Heart left ventricle (tissue), 16 donors: ENCODE data around the gene IGLL1. TPM values are rescaled to one million over a fixed set of nuclear protein-coding genes. Genes with fewer than 3 reads are reported as not detected.
A peak's percentile ranks its signal among the peaks of the same experiment; 100 is the strongest.

ENCODE experiments used
- ATAC-seq, 4 donors: fragments of 200-7000 bp; cut with Tn5 transposase; one replicate each; pipeline ENCODE4 v1.9.1; 2020 to 2022; ENCODE audit warnings: moderate library complexity in 4 of 4, mild to moderate bottlenecking in 3 of 4, moderate number of reproducible peaks in 1 of 4
- DNase-seq, 5 donors: peaks; one replicate each; pipeline ENCODE4 v3.0.0-alpha.2; 2020
- H3K27ac ChIP-seq, 12 donors: fragments of 200-600 bp; sonication (generic) in 4 of 12; one replicate each; pipeline versions ENCODE4 v1.5.0 to v1.8.0; 2016 to 2022; ENCODE audit warnings: mild to moderate bottlenecking in 2 of 12
- H3K27me3 ChIP-seq, 9 donors: fragments of 200-600 bp; sonication (generic) in 2 of 9; one replicate each; pipeline versions ENCODE4 v1.5.1 to v1.8.0; 2016 to 2022; ENCODE audit warnings: mild to moderate bottlenecking in 3 of 9
- H3K36me3 ChIP-seq, 9 donors: fragments of 200-600 bp; sonication (generic) in 2 of 9; one replicate each; pipeline versions ENCODE4 v1.5.0 to v1.8.0; 2018 to 2022; ENCODE audit warnings: mild to moderate bottlenecking in 2 of 9
- H3K4me1 ChIP-seq, 12 donors: fragments of 200-600 bp; sonication (generic) in 4 of 12; one replicate each; pipeline versions ENCODE4 v1.5.0 to v1.8.0; 2016 to 2022; ENCODE audit warnings: mild to moderate bottlenecking in 3 of 12
- H3K4me3 ChIP-seq, 12 donors: fragments of 200-600 bp; sonication (generic) in 4 of 12; one replicate each; pipeline versions ENCODE4 v1.5.0 to v1.8.0; 2017 to 2022; ENCODE audit warnings: mild to moderate bottlenecking in 9 of 12, moderate library complexity in 4 of 12
- H3K9me3 ChIP-seq, 12 donors: fragments of 200-600 bp; sonication (generic) in 4 of 12; one replicate each; pipeline versions ENCODE4 v1.5.0 to v1.8.0; 2016 to 2022; ENCODE audit warnings: mild to moderate bottlenecking in 1 of 12
- CTCF ChIP-seq, 12 donors: fragments of 200-600 bp; sonication (generic) in 4 of 12; IDR thresholded peaks; one replicate each; pipeline versions ENCODE4 v1.5.0 to v1.8.0; 2018 to 2022; ENCODE audit warnings: antibody characterized with exemption in 12 of 12, mild to moderate bottlenecking in 5 of 12
- POLR2A ChIP-seq, 2 donors: fragments of 450-650 bp; IDR thresholded peaks; one replicate each; pipeline ENCODE4 v1.6.1; 2017; ENCODE audit warnings: antibody characterized with exemption in 2 of 2, mild to moderate bottlenecking in 2 of 2, moderate library complexity in 2 of 2
- WGBS, 4 donors: extraction: QIAGEN DNeasy Blood & Tissue Kit in 2 of 4; methylation state at CpG; one replicate each; pipeline versions ENCODE4 v1.1.5 to v1.1.7; 2013 to 2018; 5-methylcytosine and 5-hydroxymethylcytosine counted together
- intact Hi-C, 10 donors: fragments of 100-400 bp; cut with DNase I; formaldehyde crosslinking; loops; one replicate each; pipeline versions ENCODE4 v1.11.1 to v1.14.2; 2022
- polyA plus RNA-seq, 2 donors: library from polyadenylated mRNA; stranded (reverse); fragments of 200-250 nt; gene quantifications; one replicate each; pipeline ENCODE4 v1.2.3, GENCODE V29; 2013
- total RNA-seq, 9 donors: library from RNA; depleted of rRNA in 2 of 9; stranded (reverse); fragments of >200 nt in 2 of 9; fragmentation: NEBNext Ultra II Directional in 3 of 9; extraction: Animal tissue kit (Norgen Biotek cat#: 25700) in 3 of 9; gene quantifications; one replicate each; pipeline versions ENCODE4 v1.1.0 to v1.2.4, GENCODE V29; 2016 to 2023
- donor health status: ischemic (EF 13 %, LVEDD 7.1; RV severe dilation, severe dysfunction).
- donor health status: healthy with polysubstance abuse.
- donor health status: DM: no; HTN: yes; CAD: no.
- donor health status: DM: no; HTN: no; CAD: no.
- donor health status: ischemic (EF 25% LVEDD 6.9; RV normal size, moderate dysfunction).
- donor health status: ischemic (EF 25% LVEDD 5.7; RV mildly dilated, moderate dysfunction).
- donor health status: healthy.
- donor health status: DM: yes; HTN: yes; CAD: no.
- donor health status: ischemic (EF 35%, LVEDD 5.7; RV mildly dilated, moderate dysfunction).
- donor health status: nonischemic (EF 11% LVEDD 7.7; RV severe dilation, severe dysfunction).
- donor health status: DM: yes; HTN: yes; CAD: no.
- donor health status: PGD.
- donor health status: ischemic (EF 29% LVEDD 5.4; RV normal size, mild dysfunction).
- donor health status: nonischemic (EF 23%, LVEDD 6.1; RV moderate dilation, normal function).

IGLL1 gene
- total and polyA plus RNA-seq, 11 donors, result not detected

GRCh38 chr22:23565915-23566704 lies 14.0 kb downstream of the IGLL1 start:
- WGBS, 4 donors, result 1 to 3% (median 2%) methylated on average over 33 to 73 of the region's 73 CpGs
- H3K4me3 ChIP-seq, result peak overlapping the region in 11 of 12 donors; percentile 6 to 54 (median 45)
- H3K9me3 ChIP-seq, result no peaks in the 10 kb centered on the region
- DNase-seq (no peak), ATAC-seq (peak in 1 of 4 donors; percentile 37)
- H3K27me3 ChIP-seq, result peaks cover 10 to 43% (median 19%) of the 10 kb centered on the region in 9 donors
- no peaks in the 10 kb centered on the region for H3K36me3 ChIP-seq
- intact Hi-C loops, result no loop called here
- TF ChIP-seq CTCF (IDR thresholded peaks at IDR 0.05), result no peak
- TF ChIP-seq POLR2A (IDR thresholded peaks at IDR 0.05), result no peak
- H3K4me1 ChIP-seq, result peaks cover 0 to 17% (median 8%) of the 10 kb centered on the region in 12 donors
- no peak overlapping the region for H3K27ac ChIP-seq

- peaks cover 0 to 17% (median 8%) of the 10 kb centered on the region in 12 donors for H3K4me1 ChIP-seq
- intact Hi-C loops, result no loop called here
- TF ChIP-seq POLR2A (IDR thresholded peaks at IDR 0.05) (no peak), CTCF (IDR thresholded peaks at IDR 0.05) (peak in 1 of 12 donors; percentile 8)
- peak in 3 of 4 donors; percentile 39 to 52 (median 48) for ATAC-seq
- peak overlapping the region in 10 of 12 donors; percentile 18 to 54 (median 46) for H3K4me3 ChIP-seq
- no peak overlapping the region for H3K27ac ChIP-seq
- 9 to 16% (median 14%) methylated on average over 10 to 11 of the region's 11 CpGs for WGBS, 4 donors
- H3K27me3 ChIP-seq, result peaks cover 10 to 43% (median 19%) of the 10 kb centered on the region in 9 donors
- no peaks in the 10 kb centered on the region for H3K9me3 ChIP-seq
- DNase-seq, result no peak
- H3K36me3 ChIP-seq, result no peaks in the 10 kb centered on the region
Observed at GRCh38 chr22:23565305-23565914, 14.7 kb downstream of the IGLL1 start.

GRCh38 chr22:23564276-23564675 lies 15.8 kb downstream of the IGLL1 start:
- 89 to 93% (median 92%) methylated on average over 7 of the region's 7 CpGs for WGBS, 4 donors
- H3K27me3 ChIP-seq, result peaks cover 10 to 47% (median 19%) of the 10 kb centered on the region in 9 donors
- DNase-seq (no peak), ATAC-seq (no peak)
- no peak overlapping the region for H3K4me3 ChIP-seq
- no peak for TF ChIP-seq CTCF (IDR thresholded peaks at IDR 0.05)
- no peaks in the 10 kb centered on the region for H3K36me3 ChIP-seq
- H3K9me3 ChIP-seq, result no peaks in the 10 kb centered on the region
- no peak overlapping the region for H3K27ac ChIP-seq
- intact Hi-C loops, result no loop called here
- peaks cover 0 to 17% (median 8%) of the 10 kb centered on the region in 12 donors for H3K4me1 ChIP-seq

- Histone ChIP-seq H3K27ac (no peak overlapping the region), H3K4me3 (no peak overlapping the region), H3K36me3 (no peaks in the 10 kb centered on the region), H3K9me3 (no peaks in the 10 kb centered on the region), H3K4me1 (peaks cover 0 to 17% (median 8%) of the 10 kb centered on the region in 12 donors), H3K27me3 (peaks cover 10 to 54% (median 19%) of the 10 kb centered on the region in 9 donors)
- intact Hi-C loops, result no loop called here
- DNase-seq (no peak), ATAC-seq (no peak)
- no peak for TF ChIP-seq CTCF (IDR thresholded peaks at IDR 0.05)
- no peak for TF ChIP-seq POLR2A (IDR thresholded peaks at IDR 0.05)
- 88 to 91% (median 89%) methylated on average over 9 of the region's 9 CpGs for WGBS, 4 donors
Observed at GRCh38 chr22:23563111-23563510, 17.0 kb downstream of the IGLL1 start.
